HepG2 (cell line): Measurements from ENCODE around the gene RAB11FIP5. TPM values are rescaled to one million over a fixed set of nuclear protein-coding genes. Genes with fewer than 3 reads are reported as not detected.
A peak's percentile ranks its signal among the peaks of the same experiment; 100 is the strongest.

Experiments used
- AGO1 ChIP-seq: fragments of 200-400 bp; formaldehyde crosslinking; IDR thresholded peaks from 2 replicates; pipeline ENCODE4 v1.6.1; 2017; ENCODE audit warnings: mild to moderate bottlenecking, low read depth, low read length, moderate library complexity; ENCODE audit not compliant: poor library complexity, severe bottlenecking
- ARNT ChIP-seq: fragments of 450-650 bp; IDR thresholded peaks from 2 replicates; pipeline ENCODE4 v1.6.1; 2017
- EHMT2 ChIP-seq: fragments of 200-600 bp; sonication (generic); IDR thresholded peaks from 2 replicates; pipeline ENCODE4 v1.7.0; 2017; ENCODE audit warnings: antibody characterized with exemption, low read depth, low read length, borderline replicate concordance
- GTF2F1 ChIP-seq: fragments of 150-350 bp; IDR thresholded peaks from 2 replicates; pipeline ENCODE4 v1.6.1; 2014; ENCODE audit warnings: low read length
- IRF2 ChIP-seq: IDR thresholded peaks from 2 replicates; pipeline ENCODE4 v1.6.1; 2018; ENCODE audit warnings: missing genetic modification reagents, missing compliant biosample characterization
- NCOA5 ChIP-seq: sonication (generic); formaldehyde crosslinking; IDR thresholded peaks from 2 replicates; pipeline ENCODE4 v1.4.0; 2020; ENCODE audit warnings: missing genetic modification reagents
- PAXIP1 ChIP-seq: sonication (generic); formaldehyde crosslinking; conservative IDR thresholded peaks from 2 replicates; pipeline ENCODE4 v1.4.0; 2020; ENCODE audit warnings: mild to moderate bottlenecking, missing genetic modification reagents, moderate library complexity
- POLR2A ChIP-seq, 2 experiments: IDR thresholded peaks; 2 replicates each; pipeline ENCODE4 v1.6.1; 2011; ENCODE audit warnings: low read depth in 2 of 2, low read length in 2 of 2, mild to moderate bottlenecking in 1 of 2, moderate library complexity in 1 of 2; ENCODE audit not compliant: insufficient read depth in 1 of 2
- RXRA ChIP-seq: sonication (generic); formaldehyde crosslinking; IDR thresholded peaks from 2 replicates; pipeline ENCODE4 v1.5.1; 2020; ENCODE audit warnings: missing genetic modification reagents
- TCF12 ChIP-seq, 2 experiments: fragments of 450-650 bp in 1 of 2; sonication (generic) in 1 of 2; formaldehyde crosslinking in 1 of 2; IDR thresholded peaks; 2 replicates each; pipeline versions ENCODE4 v1.6.1 to v1.8.0; 2017 to 2022; ENCODE audit warnings: antibody characterized with exemption in 1 of 2, mild to moderate bottlenecking in 1 of 2, missing genetic modification reagents in 1 of 2, moderate library complexity in 1 of 2
- YEATS4 ChIP-seq: sonication (generic); formaldehyde crosslinking; IDR thresholded peaks from 2 replicates; pipeline ENCODE4 v1.4.0; 2020; ENCODE audit warnings: missing genetic modification reagents, borderline replicate concordance
- ZNF615 ChIP-seq: sonication (generic); formaldehyde crosslinking; IDR thresholded peaks from 2 replicates; pipeline ENCODE4 v1.5.0; 2020; ENCODE audit warnings: mild to moderate bottlenecking, missing genetic modification reagents, borderline replicate concordance
- ZNF709 ChIP-seq: sonication (generic); formaldehyde crosslinking; IDR thresholded peaks from 2 replicates; pipeline ENCODE4 v1.5.0; 2020; ENCODE audit warnings: mild to moderate bottlenecking, missing genetic modification reagents
- ZNF891 ChIP-seq: sonication (generic); formaldehyde crosslinking; IDR thresholded peaks from 2 replicates; pipeline ENCODE4 v1.5.0; 2020; ENCODE audit warnings: mild to moderate bottlenecking, missing genetic modification reagents
- polyA plus RNA-seq, 8 experiments: library from polyadenylated mRNA; depleted of rRNA in 3 of 8; stranded (reverse) in 7 of 8; unstranded in 1 of 8; fragments of >200 nt; fragmentation: Illumina TruSeq in 4 of 8; extraction: Trizol in 4 of 8; gene quantifications; 2 replicates each; pipeline versions ENCODE4 v1.2.1 to v1.2.3, GENCODE V29; 2011 to 2016; ENCODE audit warnings: low read depth in 4 of 8, missing spikeins in 1 of 8, mixed read lengths in 1 of 8; ENCODE audit not compliant: insufficient read depth in 1 of 8
- total RNA-seq, 5 experiments: library from RNA; depleted of rRNA; stranded (reverse); fragments of >200 nt; fragmentation: Illumina TruSeq; extraction: Trizol; gene quantifications; 2 replicates each; pipeline ENCODE4 v1.2.3, GENCODE V29; 2016; ENCODE audit warnings: low read depth in 1 of 5
- TF ChIP-seq, protein P1 (sequence below): sonication (generic); formaldehyde crosslinking; IDR thresholded peaks from 2 replicates; pipeline ENCODE4 v1.8.0; 2022; ENCODE audit warnings: mild to moderate bottlenecking, missing genetic modification reagents, borderline replicate concordance
- TF ChIP-seq, protein P2 (sequence below): sonication (generic); formaldehyde crosslinking; IDR thresholded peaks from 2 replicates; pipeline ENCODE4 v1.4.0; 2020; ENCODE audit warnings: missing genetic modification reagents, borderline replicate concordance

The RAB11FIP5 gene
- total and polyA plus RNA-seq, 2 of the 13 experiments (the other 11 are each of a cell fraction or from before 2014, with no cell fraction given) = 9.4 to 22.9 TPM

GRCh38 chr2:73070643-73071359 is 41.9 kb downstream of the RAB11FIP5 start (continued):
- peak; percentile 76; the same call in 1 of the 2 replicates for TF ChIP-seq YEATS4 (CRISPR knock-in tag)
- TF ChIP-seq RXRA (CRISPR knock-in tag) = no peak; the same call in 1 of the 2 replicates
- TF ChIP-seq ZNF891 (CRISPR knock-in tag) = peak; percentile 66; the same call in 1 of the 2 replicates
- no peak for TF ChIP-seq ARNT
- TF ChIP-seq GTF2F1 = peak; percentile 29; the same call in 1 of the 2 replicates
- TF ChIP-seq ZNF709 = peak; percentile 87; the same call in 1 of the 2 replicates
- TF ChIP-seq IRF2 = no peak
- TF ChIP-seq TCF12 (IDR thresholded peaks at IDR 0.05) = no peak
- TF ChIP-seq TCF12 (CRISPR knock-in tag; IDR thresholded peaks at IDR 0.05) = 0 out of 2 replicates have a peak, but pooled peaks have one; percentile 33
- TF ChIP-seq, protein P1, sequence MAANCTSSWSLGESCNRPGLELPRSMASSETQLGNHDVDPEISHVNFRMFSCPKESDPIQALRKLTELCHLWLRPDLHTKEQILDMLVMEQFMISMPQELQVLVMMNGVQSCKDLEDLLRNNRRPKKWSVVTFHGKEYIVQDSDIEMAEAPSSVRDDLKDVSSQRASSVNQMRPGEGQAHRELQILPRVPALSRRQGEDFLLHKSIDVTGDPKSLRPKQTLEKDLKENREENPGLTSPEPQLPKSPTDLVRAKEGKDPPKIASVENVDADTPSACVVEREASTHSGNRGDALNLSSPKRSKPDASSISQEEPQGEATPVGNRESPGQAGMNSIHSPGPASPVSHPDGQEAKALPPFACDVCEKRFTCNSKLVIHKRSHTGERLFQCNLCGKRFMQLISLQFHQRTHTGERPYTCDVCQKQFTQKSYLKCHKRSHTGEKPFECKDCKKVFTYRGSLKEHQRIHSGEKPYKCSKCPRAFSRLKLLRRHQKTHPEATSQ (CRISPR knock-in tag) = no peak
- no peak for TF ChIP-seq NCOA5 (CRISPR knock-in tag)
- no peak; the same call in 1 of the 2 replicates for TF ChIP-seq PAXIP1 (CRISPR knock-in tag)
- no peak for TF ChIP-seq AGO1
- TF ChIP-seq POLR2A (IDR thresholded peaks at IDR 0.05; ENCODE audit: insufficient read depth in 1 of 2, low read depth in 2 of 2, low read length in 2 of 2) = peak in 1 of 2 experiments; percentile 68; a peak in 2 of 4 replicates
- TF ChIP-seq, protein P2, sequence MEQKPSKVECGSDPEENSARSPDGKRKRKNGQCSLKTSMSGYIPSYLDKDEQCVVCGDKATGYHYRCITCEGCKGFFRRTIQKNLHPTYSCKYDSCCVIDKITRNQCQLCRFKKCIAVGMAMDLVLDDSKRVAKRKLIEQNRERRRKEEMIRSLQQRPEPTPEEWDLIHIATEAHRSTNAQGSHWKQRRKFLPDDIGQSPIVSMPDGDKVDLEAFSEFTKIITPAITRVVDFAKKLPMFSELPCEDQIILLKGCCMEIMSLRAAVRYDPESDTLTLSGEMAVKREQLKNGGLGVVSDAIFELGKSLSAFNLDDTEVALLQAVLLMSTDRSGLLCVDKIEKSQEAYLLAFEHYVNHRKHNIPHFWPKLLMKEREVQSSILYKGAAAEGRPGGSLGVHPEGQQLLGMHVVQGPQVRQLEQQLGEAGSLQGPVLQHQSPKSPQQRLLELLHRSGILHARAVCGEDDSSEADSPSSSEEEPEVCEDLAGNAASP (CRISPR knock-in tag) = peak; percentile 70; the same call in 1 of the 2 replicates
- no peak for TF ChIP-seq ZNF615 (CRISPR knock-in tag)
- no peak for TF ChIP-seq EHMT2
